Right renal cortex interstitium (tissue), 3 donors: ENCODE data around the gene MEF2C. TPM values are rescaled to one million over a fixed set of nuclear protein-coding genes. Genes with fewer than 3 reads are reported as not detected.
"Not testable (repeated sequence)": the region's sequence is repeated elsewhere in the genome, so short reads cannot be mapped to it uniquely, and the experiment has no call there.

Source experiments
- DNase-seq, 3 donors: peaks; one replicate each; pipeline ENCODE4 v3.0.0-alpha.2; 2013; ENCODE audit warnings: low read depth in 3 of 3, low spot score in 2 of 3
- polyA plus RNA-seq, 3 donors: library from polyadenylated mRNA; unstranded; fragments of 120-200 nt; gene quantifications; one replicate each; pipeline ENCODE4 v1.2.1, GENCODE V29; 2013; ENCODE audit not compliant: insufficient read length in 3 of 3

Gene MEF2C
- polyA plus RNA-seq, 3 donors = 46.0 to 53.9 (median 46.4) TPM

DNA sequence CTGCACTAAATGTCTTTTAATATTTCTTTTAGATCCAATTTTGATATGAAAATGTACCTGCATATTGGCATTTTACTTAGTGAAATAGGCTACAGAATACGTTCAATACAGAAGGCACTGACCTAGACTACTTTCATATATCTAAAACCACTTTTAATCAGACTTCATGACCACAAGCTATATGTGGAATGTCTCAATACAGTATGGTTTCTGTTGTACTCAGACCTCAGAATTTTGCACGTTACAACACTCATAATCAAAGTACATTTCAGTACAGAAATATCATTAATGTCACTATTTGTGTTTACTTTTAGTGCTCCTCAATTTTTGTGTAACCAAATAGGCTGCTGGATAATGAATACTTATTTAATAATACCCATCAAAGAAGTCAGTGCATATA, 74.8 kb downstream of the MEF2C start:
- no peak for DNase-seq

DNA sequence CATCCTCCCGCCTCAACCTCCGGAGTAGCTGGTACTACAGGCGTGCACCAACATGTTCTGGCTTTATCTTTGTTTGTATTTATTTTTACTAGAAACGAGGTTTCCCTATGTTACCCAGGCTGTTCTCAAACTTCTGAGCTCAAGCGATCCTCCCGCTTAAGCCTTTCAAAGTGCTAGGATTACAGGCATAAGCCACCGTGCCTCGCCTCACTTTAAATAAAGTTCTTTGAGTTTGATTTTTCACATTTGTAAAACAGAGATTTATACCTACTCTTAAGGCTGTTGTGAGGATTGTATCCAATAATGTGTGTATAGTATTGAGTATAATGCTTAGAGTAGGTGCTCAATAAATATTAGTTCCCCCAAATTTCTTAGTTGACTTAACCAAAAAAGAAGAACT, 75.7 kb downstream of the MEF2C start:
- DNase-seq = no peak

DNA sequence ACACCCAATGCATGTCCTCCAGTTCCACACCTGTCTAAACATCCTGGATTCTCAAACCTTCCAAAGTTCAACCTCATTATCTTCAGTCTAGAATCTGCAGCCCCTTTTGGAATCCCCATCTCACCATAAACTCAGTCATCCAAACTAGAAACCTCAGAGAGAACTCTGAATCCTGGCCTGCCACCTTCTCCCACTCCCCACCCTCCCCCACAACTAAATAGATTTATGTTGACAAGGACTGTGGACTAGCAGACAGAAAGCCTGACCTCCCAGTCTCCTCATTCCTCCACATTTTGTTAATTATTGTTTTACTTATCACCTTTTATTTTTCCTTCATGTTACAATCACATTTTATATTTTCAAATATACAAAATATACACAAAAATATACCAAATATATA, 76.6 kb downstream of the MEF2C start:
- no peak for DNase-seq

- no peak for DNase-seq
These were observed 77.7 kb downstream of the MEF2C start for GRCh38 chr5:88805151-88805784.

DNA sequence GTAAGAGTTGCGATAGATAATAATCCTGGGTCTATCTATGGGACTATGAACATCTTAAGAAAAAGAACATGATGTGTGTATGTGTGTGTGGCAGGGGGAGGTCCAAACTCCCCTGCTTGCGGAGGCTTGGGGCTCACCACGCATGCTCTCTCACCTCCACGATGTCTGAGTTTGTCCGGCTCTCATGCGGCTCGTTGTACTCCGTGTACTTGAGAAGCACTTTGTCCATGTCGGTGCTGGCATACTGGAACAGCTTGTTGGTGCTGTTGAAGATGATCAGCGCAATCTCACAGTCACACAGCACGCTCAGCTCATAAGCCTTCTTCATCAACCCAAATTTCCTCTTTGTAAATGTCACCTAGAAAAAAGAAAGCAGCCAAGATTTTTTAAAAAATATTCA, 78.5 kb downstream of the MEF2C start:
- no peak for DNase-seq

- DNase-seq = no peak
These were observed 79.7 kb downstream of the MEF2C start for GRCh38 chr5:88803309-88803708.

- DNase-seq = no peak
These were observed 82.9 kb downstream of the MEF2C start for GRCh38 chr5:88799938-88800535.

GRCh38 chr5:88798933-88799332, 84.1 kb downstream of the MEF2C start:
- DNase-seq = not testable (repeated sequence)

DNA sequence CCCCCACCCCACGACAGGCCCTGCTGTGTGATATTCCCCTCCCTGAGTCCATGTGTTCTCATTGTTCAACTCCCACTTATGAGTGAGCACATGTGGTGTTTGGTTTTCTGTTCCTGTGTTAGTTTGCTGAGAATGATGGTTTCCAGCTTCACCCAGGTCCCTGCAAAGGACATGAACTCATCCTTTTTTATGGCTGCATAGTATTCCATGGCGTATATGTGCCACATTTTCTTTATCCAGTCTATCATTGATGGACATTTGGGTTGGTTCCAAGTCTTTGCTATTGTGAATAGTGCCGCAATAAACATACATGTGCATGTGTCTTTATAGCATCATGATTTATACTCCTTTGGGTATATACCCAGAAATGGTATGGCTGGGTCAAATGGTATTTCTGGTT, 89.2 kb downstream of the MEF2C start:
- DNase-seq = not testable (repeated sequence)

- DNase-seq = no peak
These were observed 90.7 kb downstream of the MEF2C start for GRCh38 chr5:88792144-88792840.

DNA sequence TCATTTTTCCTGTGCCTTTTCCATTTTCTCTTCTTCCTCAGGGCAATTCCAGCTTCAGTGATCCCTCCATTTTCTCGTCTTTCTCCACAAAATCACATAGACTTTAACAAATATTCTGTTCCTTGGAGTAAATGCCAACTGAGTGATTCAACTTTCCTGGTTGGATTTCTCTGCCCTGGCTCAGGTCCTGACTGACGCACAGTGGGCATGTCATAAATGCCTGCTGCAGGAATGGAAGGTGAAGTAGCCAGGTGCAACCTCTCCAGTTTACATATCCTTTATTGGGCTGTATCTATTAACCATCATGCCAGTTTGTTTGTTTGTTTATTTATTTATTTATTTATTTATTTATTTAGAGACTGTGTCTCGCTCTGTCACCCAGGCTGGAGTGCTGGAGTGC, 95.1 kb downstream of the MEF2C start:
- DNase-seq = no peak

GRCh38 chr5:88786789-88787188, 96.2 kb downstream of the MEF2C start:
- no peak for DNase-seq

DNA sequence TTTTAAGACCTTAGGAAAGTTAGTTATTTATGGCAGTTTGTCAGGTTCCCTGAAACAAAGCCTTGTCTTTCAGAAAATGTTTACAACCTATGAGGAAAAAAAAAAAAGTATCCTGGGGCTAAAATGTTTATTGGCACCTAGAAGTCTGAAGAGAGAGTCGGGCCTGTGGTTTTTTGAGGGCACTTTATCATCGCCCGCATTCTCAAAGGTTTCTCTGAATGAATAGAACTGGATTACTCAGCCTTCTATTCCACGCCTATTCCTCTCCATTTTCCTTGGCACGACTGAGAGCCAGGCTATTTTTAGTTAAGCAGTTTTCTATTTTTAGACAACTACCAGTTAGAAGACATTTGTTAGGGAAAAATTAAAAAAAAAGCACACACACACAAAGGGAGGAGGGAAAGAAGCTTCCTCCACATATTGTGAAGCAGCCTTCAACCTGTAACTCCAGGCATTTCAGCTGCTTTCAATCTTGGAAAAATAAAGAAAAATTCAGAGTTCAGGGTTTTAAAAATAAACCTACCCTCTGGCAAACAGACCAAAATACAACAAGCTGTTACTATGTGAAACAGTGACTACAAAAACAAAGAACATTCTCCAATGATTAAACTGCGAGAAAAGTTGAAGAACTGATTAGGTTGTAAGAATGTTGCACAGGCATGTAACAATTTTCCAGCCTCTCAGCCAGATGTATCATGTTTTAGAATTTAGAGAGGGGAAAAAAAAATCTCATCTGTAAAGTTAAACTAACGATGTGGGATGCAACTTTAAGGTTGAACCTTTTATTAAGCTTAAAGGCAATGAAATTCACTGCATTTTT, 97.0 kb downstream of the MEF2C start:
- DNase-seq = peak; percentile 47 to 55 (median 47)

GRCh38 chr5:88782571-88782970, 100.4 kb downstream of the MEF2C start:
- DNase-seq = no peak

DNA sequence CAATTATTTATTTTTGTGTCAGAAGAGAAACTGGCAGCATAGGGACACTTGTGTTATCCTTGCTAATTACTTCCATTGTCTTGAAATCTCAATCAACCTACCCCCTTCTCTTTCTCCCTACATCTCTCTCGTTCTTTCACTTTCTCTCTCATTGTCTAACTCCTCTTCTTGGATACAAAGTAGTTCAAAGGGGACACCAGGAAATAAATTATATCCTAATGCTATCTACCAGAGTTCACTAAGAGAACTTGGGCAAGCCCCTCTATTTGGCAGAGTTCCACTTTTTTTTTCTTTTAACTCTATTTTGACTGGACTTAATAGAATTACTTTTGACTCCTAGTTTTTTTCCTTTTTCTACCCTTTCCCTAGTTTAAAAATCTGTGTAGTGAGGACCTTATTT, 102.2 kb downstream of the MEF2C start:
- no peak for DNase-seq

GRCh38 chr5:88778736-88779135, 104.2 kb downstream of the MEF2C start:
- no peak for DNase-seq

DNA sequence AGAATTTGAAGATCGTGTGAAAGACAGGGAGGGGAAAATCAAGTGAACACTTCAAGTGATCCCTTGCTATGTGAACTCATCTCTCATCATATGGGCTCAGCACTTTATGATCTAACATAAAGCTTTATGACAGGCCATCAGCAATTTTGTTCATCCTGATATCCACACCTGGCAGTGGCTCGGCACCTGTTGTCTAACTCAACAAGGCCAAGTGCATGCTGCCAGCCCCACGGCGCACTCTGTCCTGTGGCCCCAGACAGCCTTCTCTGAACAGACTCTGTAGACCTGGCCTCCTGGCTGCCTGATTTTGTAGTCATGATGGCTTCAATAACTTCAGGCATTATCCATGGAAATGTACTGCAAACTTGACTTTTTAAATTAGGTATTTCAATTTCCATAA, 106.3 kb downstream of the MEF2C start:
- no peak for DNase-seq

DNA sequence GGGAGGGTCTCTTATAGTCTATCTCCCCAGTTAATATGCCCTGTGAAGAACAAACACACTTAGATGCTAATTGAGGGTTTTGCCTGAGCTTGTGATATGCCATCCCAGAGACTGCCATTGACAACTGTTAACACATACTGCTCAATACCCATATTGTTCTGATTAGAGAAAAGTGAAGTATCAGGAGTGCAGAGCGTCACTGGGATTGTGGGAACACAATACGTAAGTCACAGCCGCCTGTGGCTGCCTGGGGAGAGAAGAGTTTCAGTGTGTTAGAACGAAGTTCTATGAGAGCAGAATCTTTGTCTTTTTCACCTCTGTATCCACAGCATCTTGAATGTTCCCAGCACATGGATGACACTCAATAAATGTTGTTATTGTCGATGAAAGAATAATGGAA, 110.2 kb downstream of the MEF2C start:
- no peak for DNase-seq

DNA sequence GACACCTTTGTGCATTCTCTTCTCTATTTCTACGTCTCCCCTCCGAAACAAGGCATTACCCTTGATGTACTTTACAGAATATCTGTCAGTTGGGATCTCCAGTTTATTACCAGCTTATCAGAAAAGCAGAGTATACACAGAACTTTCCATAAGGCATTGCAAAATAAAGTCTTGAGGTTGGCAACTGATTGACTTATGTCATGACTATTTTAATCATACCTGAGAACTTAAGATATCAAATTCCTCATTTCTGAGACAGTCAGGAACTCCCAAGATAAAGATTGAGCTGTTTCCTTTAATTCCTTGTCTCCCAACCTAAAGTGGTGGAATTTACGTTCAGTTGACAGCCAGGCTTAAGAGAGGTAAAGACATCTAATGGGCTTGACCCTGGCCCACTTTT, 110.9 kb downstream of the MEF2C start:
- no peak for DNase-seq

DNA sequence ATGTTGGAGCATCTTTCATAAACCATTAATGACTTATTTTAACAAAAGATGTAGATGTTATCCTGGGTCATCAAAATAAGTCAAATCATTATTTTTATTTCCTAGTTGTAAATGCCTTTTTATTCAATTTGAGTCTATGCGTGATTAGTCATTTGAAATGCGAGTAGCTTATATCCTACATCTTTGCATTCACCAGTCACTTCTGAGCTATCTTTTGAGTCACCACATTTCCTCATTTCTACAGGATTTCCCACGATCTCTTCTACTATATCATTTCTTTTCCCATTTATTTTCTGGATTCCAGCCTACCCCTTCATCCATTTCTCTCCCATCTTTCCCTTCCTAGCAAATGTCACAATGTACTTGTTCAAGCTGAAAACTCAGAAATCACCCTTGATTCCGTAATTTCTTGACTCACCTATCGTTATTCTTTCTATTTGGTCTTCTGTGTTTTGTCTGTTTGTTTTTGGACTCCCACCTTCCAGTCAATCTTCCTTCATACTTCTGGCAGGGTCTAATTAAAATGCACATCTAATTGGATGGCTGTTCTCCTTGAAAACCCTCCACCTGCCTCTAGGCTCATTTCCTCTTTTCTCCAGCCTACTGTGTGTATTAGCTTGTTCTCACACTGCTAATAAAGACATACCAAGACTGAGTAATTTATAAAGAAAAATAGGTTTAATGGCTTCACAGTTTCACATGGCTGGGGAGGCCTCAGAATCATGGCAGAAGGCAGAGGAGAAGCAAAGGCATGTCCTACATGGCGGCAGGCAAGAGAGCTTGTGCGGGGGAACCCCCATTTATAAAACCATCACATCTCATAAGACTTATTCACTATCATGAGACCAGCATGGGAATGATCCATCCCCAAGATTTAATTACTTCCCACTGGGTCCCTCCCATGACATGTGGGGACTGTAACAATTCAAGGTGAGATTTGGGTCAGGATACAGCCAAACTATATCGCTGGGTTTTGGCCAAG, 112.4 kb downstream of the MEF2C start:
- no peak for DNase-seq
